Astrocyte of the hippocampus (primary cell): ENCODE results near the gene THTPA.
"Not testable (repeated sequence)": the region's sequence is repeated elsewhere in the genome, so short reads cannot be mapped to it uniquely, and the experiment has no call there.

ENCODE experiments used
- DNase-seq: peaks from one replicate; pipeline ENCODE4 v3.0.0; 2011; ENCODE audit warnings: low read depth, low spot score

THTPA gene

GRCh38 chr14:23583761-23584526 is 27.9 kb downstream of the THTPA start:
- not testable (repeated sequence) for DNase-seq

- not testable (repeated sequence) for DNase-seq
Measured at GRCh38 chr14:23584527-23585203, 28.6 kb downstream of the THTPA start.

GRCh38 chr14:23588884-23589598 is 33.0 kb downstream of the THTPA start:
- DNase-seq: peak; percentile 94

- no peak for DNase-seq
Measured at GRCh38 chr14:23589606-23590005, 33.5 kb downstream of the THTPA start.

- no peak for DNase-seq
Measured at GRCh38 chr14:23590198-23590597, 34.1 kb downstream of the THTPA start.

- not testable (repeated sequence) for DNase-seq
Measured at GRCh38 chr14:23594191-23594590, 38.1 kb downstream of the THTPA start.

- DNase-seq: no peak
Measured at GRCh38 chr14:23600322-23600707, 44.2 kb downstream of the THTPA start.

- no peak for DNase-seq
Measured at GRCh38 chr14:23600806-23601205, 44.7 kb downstream of the THTPA start.

- no peak for DNase-seq
Measured at GRCh38 chr14:23601424-23601823, 45.4 kb downstream of the THTPA start.

GRCh38 chr14:23601845-23602180 is 45.7 kb downstream of the THTPA start:
- DNase-seq: no peak

GRCh38 chr14:23602181-23603095 is 46.4 kb downstream of the THTPA start:
- DNase-seq: no peak

GRCh38 chr14:23603103-23603502 is 47.0 kb downstream of the THTPA start:
- no peak for DNase-seq

GRCh38 chr14:23604148-23604547 is 48.1 kb downstream of the THTPA start:
- DNase-seq: no peak

- DNase-seq: no peak
Measured at GRCh38 chr14:23604675-23605170, 48.7 kb downstream of the THTPA start.

- peak; percentile 15 for DNase-seq
Measured at GRCh38 chr14:23605931-23606585, 50.0 kb downstream of the THTPA start.

- DNase-seq: no peak
Measured at GRCh38 chr14:23608454-23608853, 52.4 kb downstream of the THTPA start.

GRCh38 chr14:23609001-23609400 is 52.9 kb downstream of the THTPA start:
- DNase-seq: no peak

GRCh38 chr14:23609411-23610089 is 53.5 kb downstream of the THTPA start:
- not testable (repeated sequence) for DNase-seq
